GM18519 (cell line): ENCODE results near the gene STIM2.

Source experiments
- ATAC-seq: cut with Tn5 transposase; IDR thresholded peaks from one replicate; pipeline ENCODE4 v1.9.1; 2021; ENCODE audit warnings: mild to moderate bottlenecking, moderate library complexity; ENCODE audit not compliant: unreplicated experiment, low FRiP score

The STIM2 gene

DNA sequence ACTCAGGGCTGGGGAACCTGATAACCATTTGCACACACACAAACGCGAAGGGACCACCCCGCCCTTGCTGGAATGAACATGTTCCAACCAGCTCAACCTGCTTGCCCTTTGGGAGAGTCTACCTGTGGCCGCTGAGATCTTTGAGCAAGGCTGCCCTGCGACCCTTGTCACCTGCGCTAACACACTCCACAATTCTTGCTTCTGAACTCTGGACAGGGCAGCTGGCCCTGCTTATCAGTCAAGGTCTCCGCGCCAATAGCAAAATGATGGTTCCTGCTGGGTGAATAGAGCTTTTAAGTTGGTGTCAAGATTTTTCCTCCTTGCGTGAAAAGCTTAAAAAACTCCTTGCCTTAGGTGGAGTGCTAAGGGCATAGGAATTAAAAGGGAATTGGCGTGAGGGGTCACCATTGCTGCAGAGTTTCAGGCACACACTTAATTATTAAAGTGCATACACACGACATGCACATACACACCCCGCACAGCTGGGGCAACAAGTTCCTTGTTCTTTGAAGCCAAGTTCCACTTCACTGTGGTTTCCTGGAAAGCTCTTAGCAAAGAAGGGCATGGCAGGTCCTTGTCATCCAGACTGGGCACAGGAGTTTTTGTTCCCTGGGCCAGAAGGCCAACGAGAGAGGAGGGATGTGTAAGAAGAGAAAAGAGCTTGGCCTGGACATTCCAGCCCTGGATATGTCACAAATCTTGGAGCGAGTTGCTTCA, 207.7 kb downstream of the STIM2 start:
- ATAC-seq = no peak
